GM12872 (cell line): Measurements from ENCODE around the gene ZNF470.

Source experiments
- TF ChIP-seq, protein P1 (sequence below): IDR thresholded peaks from 3 replicates; pipeline ENCODE4 v1.5.1; 2011; ENCODE audit warnings: low read depth, mild to moderate bottlenecking, low read length, moderate library complexity; ENCODE audit not compliant: insufficient read depth

The ZNF470 gene

GRCh38 chr19:56611288-56611687 lies 44.0 kb downstream of the ZNF470 start:
- TF ChIP-seq, protein P1, sequence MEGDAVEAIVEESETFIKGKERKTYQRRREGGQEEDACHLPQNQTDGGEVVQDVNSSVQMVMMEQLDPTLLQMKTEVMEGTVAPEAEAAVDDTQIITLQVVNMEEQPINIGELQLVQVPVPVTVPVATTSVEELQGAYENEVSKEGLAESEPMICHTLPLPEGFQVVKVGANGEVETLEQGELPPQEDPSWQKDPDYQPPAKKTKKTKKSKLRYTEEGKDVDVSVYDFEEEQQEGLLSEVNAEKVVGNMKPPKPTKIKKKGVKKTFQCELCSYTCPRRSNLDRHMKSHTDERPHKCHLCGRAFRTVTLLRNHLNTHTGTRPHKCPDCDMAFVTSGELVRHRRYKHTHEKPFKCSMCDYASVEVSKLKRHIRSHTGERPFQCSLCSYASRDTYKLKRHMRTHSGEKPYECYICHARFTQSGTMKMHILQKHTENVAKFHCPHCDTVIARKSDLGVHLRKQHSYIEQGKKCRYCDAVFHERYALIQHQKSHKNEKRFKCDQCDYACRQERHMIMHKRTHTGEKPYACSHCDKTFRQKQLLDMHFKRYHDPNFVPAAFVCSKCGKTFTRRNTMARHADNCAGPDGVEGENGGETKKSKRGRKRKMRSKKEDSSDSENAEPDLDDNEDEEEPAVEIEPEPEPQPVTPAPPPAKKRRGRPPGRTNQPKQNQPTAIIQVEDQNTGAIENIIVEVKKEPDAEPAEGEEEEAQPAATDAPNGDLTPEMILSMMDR = no peak

DNA sequence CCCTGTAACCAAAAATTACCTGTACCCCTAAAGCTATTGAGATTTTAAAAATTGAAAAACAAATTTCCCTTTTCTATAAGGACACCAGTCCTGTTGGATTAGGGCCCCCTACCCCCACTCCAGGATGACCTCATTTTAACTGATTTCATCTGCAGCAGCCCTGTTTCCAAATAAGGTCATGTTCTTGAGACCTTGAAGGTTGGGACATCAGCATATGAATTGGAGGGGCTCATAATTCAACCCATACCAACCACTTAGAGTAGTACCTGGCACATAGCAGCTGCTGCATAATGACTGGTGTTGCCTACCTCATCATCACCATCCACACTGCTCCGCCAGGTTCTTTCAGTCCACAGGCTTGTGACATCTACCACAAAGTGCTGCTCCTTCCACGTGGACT lies 45.5 kb downstream of the ZNF470 start:
- TF ChIP-seq, protein P1 = no peak

GRCh38 chr19:56613639-56614038 lies 46.4 kb downstream of the ZNF470 start:
- TF ChIP-seq, protein P1 = no peak

DNA sequence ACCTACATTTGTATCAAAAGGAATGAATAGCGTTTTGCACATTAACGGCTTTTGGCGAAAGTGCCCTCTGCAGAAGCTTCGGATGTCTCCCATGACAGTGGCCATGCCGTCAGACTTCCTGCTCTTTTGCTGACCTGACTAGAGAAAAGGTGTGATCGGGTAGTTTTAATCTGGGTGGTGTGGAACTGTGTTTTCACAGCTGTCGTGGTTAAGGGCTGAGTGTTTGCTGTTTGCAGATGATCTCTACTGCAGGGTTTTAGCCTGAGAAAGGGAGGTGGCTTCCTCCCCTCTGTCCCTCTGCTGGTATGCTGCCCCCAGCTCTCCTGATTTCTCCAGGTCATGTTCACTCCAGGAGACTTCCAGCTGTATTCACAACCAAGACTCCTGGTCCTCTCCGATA lies 50.3 kb downstream of the ZNF470 start:
- TF ChIP-seq, protein P1 = no peak

DNA sequence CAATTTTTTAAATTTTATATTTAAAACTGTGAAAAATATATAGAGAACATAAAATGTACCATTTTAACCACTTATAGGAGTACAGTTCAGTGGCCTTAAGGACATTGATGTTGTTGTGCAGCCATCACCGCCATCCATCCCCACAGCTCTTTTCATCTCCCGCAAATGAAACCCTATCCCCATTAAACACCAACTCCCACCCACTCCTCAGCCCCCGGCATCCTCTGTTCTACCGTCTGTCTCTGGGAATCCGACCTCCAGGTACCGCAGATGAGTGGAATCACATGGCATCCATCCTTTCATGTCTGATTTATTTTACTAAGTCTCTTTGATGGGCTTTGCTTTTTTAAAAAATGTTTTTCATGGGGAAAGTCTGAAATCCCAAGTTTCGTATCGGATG lies 51.9 kb downstream of the ZNF470 start:
- TF ChIP-seq, protein P1 = no peak

- TF ChIP-seq, protein P1 = no peak
These were observed 55.1 kb downstream of the ZNF470 start for GRCh38 chr19:56622374-56622773.

DNA sequence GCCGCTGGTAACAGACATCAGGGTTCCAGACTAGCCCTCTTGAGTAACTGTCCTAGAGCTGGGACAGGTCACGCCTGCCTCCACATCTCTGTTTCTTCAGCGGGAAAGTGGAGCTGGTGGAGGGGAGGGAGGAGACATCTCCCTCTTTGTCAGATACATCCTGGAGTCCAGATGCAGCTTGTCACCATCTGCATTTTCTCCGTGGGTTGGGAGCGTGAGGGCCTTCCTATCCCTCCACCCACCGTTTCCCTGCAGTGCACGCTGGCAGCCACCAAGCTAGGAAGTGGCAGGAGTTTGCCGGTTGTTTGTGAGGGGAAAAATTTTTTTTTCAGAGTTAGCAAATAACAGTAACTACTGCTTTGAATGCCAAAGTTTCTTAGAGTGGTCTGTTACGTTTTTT lies 55.7 kb downstream of the ZNF470 start:
- TF ChIP-seq, protein P1 = no peak

DNA sequence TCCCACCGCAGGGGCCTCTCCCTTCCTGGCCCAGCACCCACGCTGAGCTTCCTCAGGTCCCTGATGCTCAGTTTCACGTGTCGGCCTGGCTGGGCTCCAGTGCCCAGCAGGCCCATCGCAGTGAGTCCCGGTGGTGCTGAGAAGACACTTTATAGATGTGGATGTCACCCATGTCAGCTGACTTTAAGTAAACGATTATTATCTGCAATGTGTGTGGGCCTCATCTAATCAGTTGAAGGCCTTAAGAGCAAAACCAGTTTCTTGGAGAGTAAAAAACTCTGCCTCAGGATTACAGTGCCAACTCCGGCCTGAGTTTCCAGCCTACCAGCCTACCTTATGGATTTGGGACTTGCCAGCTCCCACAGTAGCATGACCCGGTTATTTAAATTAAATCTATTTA lies 58.4 kb downstream of the ZNF470 start:
- TF ChIP-seq, protein P1 = no peak
